ENCODE data around the gene IGF2BP2.
"Not testable (repeated sequence)": the region's sequence is repeated elsewhere in the genome, so short reads cannot be mapped to it uniquely, and the experiment has no call there.

IGF2BP2 gene

GRCh38 chr3:185825006-185825638, at the start of gene IGF2BP2:
Gene IGF2BP2, minus strand, starts transcription at chr3:185825042. Its CDS starts 82 bp downstream, at chr3:185824960.
- DNase-seq: peak; percentile 93

DNA sequence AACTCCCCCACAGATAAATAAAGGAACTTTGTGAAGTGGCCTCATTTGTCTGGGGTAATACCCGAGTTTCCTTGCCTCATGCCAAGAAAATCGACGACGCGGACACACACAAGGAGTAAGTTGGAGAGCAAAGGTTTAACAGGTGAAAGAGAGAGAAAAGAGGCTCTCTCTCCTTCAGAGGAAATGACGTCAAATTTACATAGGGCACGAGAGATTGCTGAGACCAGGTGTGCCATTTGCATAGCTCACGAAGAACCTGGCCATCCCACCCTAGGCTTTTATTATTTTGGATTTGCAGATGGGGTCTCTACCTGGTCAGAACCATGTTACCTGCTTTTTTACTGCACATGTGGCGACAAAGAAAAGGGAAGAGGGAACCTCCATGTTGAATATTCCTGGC, 49.3 kb upstream of the IGF2BP2 start:
- DNase-seq: no peak

DNA sequence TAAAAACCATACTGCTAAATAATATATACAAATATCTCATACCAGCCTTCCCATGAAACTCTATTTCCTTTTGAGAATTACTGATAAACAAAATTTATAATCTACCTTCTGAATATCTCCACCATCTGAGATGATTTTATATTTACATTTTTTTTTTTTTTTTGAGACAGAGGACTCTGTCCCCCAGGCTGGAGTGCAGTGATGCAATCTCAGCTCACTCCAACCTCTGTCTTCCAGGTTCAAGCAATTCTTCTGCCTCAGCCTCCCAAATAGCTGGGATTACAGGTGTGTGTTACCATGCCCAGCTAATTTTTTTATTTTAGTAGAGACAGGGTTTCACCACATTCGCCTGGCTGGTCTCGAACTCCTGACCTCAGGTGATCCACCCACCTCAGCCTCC, 42.8 kb upstream of the IGF2BP2 start:
- no peak for DNase-seq

GRCh38 chr3:185866995-185867394, 42.2 kb upstream of the IGF2BP2 start:
- no peak for DNase-seq

- DNase-seq: no peak
These were observed 41.7 kb upstream of the IGF2BP2 start for GRCh38 chr3:185866555-185866954.

DNA sequence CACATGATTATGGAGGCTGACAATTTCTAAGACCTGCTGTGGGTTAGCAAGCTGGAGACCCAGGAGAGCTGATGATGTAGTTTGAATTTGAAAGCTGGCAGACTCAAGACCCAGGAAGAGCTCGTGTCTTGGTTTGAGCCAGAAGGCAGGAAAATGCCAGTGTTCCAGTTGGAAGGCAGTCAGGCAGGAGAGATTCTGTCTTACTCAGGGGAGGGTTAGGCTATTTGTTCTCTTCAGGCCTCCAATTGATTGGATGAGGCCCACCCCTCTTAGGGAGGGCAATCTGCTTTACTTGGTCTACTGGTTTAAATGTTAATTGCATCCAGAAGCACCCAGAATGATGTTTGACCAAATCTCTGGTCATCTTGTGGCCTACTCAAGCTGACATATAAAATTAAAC, 40.4 kb upstream of the IGF2BP2 start:
- no peak for DNase-seq

GRCh38 chr3:185864767-185865166, 39.9 kb upstream of the IGF2BP2 start:
- DNase-seq: no peak

GRCh38 chr3:185862920-185863319, 38.1 kb upstream of the IGF2BP2 start:
- no peak for DNase-seq

- no peak for DNase-seq
These were observed 34.6 kb upstream of the IGF2BP2 start for GRCh38 chr3:185859294-185859972.

DNA sequence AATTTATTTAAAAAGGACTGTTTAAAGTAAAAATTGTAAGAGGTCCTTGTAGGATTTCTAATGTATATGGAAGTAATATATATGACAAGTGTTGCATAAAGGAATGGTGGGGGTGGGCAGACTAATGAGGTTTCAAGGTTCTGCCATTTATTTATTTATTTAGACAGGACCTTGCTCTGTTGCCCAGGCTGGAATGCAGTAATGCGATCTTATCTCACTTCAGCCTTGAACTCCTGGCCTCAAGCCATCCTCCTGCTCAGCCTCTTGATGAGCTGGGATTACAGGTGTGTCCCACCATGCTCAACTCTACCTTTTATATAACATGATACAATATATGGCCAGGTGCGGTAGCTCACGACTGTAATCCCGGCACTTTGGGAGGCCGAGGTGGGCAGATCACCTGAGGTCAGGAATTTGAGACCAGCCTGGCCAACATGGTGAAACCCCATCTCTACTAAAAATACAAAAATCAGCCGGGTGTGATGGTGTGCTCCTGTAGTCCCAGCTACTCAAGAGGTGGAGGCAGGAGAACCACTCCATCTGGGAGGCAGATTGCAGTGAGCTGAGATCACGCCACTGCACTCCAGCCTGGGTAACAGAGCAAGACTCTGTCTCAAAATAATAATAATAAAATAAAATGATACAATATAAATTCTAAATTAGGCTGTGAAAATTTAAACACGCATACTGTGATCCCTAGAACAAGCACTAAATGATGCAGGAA, 33.8 kb upstream of the IGF2BP2 start:
- no peak for DNase-seq

DNA sequence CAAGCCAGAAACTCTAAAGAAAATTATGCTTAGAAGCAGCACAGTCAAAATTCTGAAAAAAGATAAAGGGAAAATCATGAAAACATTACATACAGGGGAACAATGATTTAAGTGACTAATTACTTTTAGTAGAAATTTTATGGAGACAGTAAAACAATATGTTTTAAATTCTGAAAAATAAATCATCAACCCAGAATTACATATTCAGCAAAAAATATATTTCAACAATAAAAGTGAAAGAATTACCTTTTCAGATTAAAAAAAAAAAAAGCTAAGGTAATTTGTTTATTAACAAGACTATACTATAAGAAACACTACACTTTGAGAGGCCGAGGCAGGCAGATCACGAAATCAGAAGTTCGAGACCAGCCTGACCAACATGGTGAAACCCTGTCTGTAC, 32.4 kb upstream of the IGF2BP2 start:
- no peak for DNase-seq

DNA sequence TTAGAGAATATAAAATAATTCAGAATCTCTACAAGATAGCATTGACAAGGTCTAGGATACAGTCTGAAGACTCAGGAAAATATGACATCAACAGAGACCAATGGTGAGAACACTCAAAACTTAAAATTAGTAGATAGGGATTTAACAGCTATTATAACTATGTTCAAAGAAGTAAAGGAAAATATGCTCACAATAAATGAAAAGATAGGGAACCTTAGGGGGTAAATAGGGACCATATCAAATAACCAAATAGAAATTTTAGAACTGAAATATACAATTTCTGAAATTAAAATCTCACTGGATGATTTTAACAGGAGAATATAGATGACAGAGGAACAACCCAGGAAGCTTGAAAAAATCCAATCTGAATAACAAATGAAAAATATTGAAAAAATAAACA, 31.8 kb upstream of the IGF2BP2 start:
- no peak for DNase-seq

DNA sequence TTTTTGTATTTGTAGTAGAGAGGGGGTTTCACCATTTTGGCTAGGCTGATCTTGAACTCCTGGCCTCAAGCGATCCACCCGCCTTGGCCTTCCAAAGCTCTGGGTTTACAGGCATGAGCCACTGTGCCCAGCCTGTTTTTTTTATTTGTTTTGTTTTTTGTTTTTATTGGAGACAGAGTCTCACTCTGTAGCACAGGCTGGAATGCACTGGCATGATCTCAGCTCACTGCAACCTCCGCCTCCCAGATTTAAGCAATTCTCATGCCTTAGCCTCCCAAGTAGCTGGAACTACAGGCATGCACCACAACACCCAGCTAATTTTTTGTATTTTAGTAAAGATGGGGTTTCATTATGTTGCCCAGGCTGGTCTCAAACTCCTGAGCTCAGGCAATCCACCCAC, 28.9 kb upstream of the IGF2BP2 start:
- not testable (repeated sequence) for DNase-seq

- DNase-seq: no peak
These were observed 27.8 kb upstream of the IGF2BP2 start for GRCh38 chr3:185852635-185853034.

DNA sequence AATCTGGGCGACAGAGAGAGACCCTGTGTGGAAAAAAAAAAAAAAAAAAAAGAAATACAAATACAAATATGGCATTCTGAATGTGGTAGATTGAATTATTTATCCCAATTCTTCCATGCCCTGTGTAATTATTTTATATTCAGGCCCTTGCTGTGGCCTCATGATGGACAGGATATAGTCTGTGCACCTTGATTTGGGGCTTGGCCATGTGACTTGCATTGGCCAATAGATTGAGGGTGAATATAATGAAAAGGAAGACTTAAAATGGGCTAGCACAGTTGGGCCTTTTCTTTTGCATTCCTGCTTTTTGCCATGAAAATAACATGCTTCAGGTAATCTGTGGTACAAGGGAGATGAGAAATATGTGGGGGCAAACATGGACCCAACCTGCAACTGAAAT, 27.1 kb upstream of the IGF2BP2 start:
- DNase-seq: no peak

DNA sequence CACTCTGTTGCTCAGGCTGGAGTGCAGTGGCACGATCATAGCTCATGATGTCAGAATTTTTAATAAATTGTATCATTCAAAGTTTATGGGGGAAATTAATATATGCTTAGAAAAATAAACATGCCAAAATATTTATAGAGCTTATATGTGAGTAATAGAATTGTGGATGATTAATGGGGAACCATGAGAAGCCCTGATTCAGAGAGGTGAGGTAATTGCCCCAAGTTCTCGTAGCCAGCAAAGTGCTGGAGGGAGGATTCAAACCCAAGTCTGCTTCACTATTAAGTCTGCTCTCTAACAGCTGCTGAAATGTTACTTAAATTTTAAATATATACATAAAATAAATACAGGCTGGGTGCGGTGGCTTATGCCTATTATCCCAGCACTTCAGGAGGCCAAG, 26.2 kb upstream of the IGF2BP2 start:
- no peak for DNase-seq

- DNase-seq: no peak
These were observed 22.7 kb upstream of the IGF2BP2 start for GRCh38 chr3:185847506-185847905.

DNA sequence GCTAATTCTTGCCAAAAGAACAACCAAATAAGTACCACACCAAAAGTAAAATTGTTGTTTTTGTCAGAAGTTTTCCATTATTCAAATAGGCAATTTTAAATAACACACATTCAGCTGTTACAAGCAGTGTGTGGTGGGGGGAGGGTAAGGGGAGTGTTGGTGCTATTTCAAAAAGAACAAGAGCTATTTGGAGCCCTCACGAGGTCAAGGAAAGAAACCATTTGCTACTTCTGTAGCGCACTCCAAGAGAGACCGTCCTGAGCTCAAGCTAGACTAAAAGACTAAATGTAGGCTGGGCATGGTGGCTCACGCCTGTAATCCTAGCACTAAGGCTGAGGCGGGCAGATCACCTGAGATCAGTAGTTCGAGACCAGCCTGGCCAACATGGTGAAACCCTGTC, 21.2 kb upstream of the IGF2BP2 start:
- DNase-seq: no peak

DNA sequence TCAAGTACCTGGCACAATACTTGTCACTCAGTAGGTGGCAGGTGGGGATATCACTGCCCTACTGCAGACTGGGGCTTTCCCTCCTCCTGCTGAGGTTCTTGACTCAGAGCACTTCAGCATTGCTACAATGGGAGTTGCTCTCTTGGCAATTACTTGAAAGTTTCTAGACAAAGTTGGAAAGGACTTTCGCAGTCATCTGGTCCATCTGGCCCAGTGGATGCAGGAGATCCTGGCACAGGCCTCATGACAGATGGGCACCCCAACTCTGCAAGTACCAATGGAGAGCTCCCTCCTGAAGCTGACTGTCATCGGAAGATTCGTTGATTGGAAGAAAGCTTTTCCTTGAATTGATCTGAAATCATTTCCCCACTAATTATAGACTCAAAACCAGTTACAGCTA, 19.2 kb upstream of the IGF2BP2 start:
- no peak for DNase-seq

GRCh38 chr3:185843635-185844034, 18.8 kb upstream of the IGF2BP2 start:
- no peak for DNase-seq

- DNase-seq: no peak
These were observed 18.3 kb upstream of the IGF2BP2 start for GRCh38 chr3:185843126-185843525.

GRCh38 chr3:185842241-185842640, 17.4 kb upstream of the IGF2BP2 start:
- DNase-seq: no peak

GRCh38 chr3:185838417-185838989, 13.7 kb upstream of the IGF2BP2 start:
- DNase-seq: not testable (repeated sequence)

GRCh38 chr3:185837414-185837813, 12.6 kb upstream of the IGF2BP2 start:
- no peak for DNase-seq
